Left lung (tissue), 10 donors: ENCODE results near the gene RHOB. TPM values are rescaled to one million over a fixed set of nuclear protein-coding genes. Genes with fewer than 3 reads are reported as not detected.
A peak's percentile ranks its signal among the peaks of the same experiment; 100 is the strongest.

Experiments used
- ATAC-seq: fragments of 200-7000 bp; cut with Tn5 transposase; one replicate; pipeline ENCODE4 v1.9.1; 2020; ENCODE audit warnings: moderate library complexity
- DNase-seq, 4 donors: peaks; one replicate each; pipeline ENCODE4 v3.0.0-alpha.2; 2013 to 2020
- H3K27ac ChIP-seq, 2 donors: fragments of 200-600 bp; sonication (generic) in 1 of 2; one replicate each; pipeline versions ENCODE4 v1.5.0 to v1.8.0; 2020 to 2021
- H3K27me3 ChIP-seq, 2 donors: fragments of 200-600 bp; sonication (generic) in 1 of 2; one replicate each; pipeline versions ENCODE4 v1.5.0 to v1.8.0; 2020 to 2021
- H3K36me3 ChIP-seq, 2 donors: fragments of 200-600 bp; sonication (generic) in 1 of 2; one replicate each; pipeline versions ENCODE4 v1.5.0 to v1.8.0; 2020 to 2021
- H3K4me1 ChIP-seq, 2 donors: fragments of 200-600 bp; one replicate each; pipeline ENCODE4 v1.8.0; 2021
- H3K4me3 ChIP-seq, 2 donors: fragments of 200-600 bp; sonication (generic) in 1 of 2; one replicate each; pipeline versions ENCODE4 v1.5.0 to v1.8.0; 2020 to 2021; ENCODE audit warnings: mild to moderate bottlenecking in 1 of 2
- H3K9me3 ChIP-seq, 2 donors: fragments of 200-600 bp; sonication (generic) in 1 of 2; one replicate each; pipeline versions ENCODE4 v1.5.0 to v1.8.0; 2020 to 2021
- intact Hi-C, 2 donors: fragments of 100-400 bp; cut with DNase I; formaldehyde crosslinking; loops; one replicate each; pipeline versions ENCODE4 v1.11.2 to v1.14.2; 2022
- polyA plus RNA-seq, 6 donors: library from polyadenylated mRNA; unstranded; fragments of 120-200 nt; gene quantifications; one replicate each; pipeline ENCODE4 v1.2.1, GENCODE V29; 2013; ENCODE audit not compliant: insufficient read length in 6 of 6
- total RNA-seq, 2 donors: library from RNA; stranded (reverse); fragmentation: NEBNext Ultra II Directional; extraction: Animal tissue kit (Norgen Biotek cat#: 25700); gene quantifications; one replicate each; pipeline ENCODE4 v1.2.1, GENCODE V29; 2021
- TF ChIP-seq, protein P1 (sequence below), 2 donors: fragments of 200-600 bp; sonication (generic) in 1 of 2; IDR thresholded peaks; one replicate each; pipeline versions ENCODE4 v1.5.0 to v1.8.0; 2021; ENCODE audit warnings: antibody characterized with exemption in 2 of 2
- donor health status: DM: no; HTN: yes; CAD: no.
- donor health status: DM: no; HTN: no; CAD: no.

RHOB gene
- total and polyA plus RNA-seq, 8 donors = 54.0 to 172 (median 101) TPM

DNA sequence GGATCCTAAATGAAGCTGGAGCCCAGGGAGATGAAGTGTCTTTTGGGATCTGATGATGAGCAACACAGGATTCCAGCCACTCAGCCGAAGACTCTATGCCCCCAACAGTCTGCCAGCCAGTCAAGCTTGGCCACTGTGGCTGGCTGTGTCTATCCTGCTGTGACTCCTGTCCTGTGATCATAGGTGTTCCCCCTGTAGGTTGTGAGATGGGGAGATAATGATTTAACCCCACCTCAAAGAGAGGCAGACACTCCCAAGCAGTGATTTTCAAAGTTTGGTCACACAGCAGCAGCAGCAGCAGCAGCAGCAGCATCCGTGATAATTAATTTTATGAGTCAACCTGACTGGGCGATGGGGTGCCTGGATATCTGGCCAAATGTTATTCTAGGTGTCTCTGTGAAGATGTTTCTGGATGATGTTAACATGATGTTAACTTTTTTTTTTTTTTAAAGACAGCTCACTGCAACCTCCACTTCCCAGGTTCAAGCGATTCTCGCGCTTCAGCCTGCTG is 21.4 kb upstream of the RHOB start:
- ATAC-seq (no peak), DNase-seq (no peak)
- Histone ChIP-seq H3K36me3 (no peaks in the 10 kb centered on the region), H3K9me3 (no peaks in the 10 kb centered on the region), H3K27me3 (no peaks in the 10 kb centered on the region), H3K4me1 (peaks cover 20 to 63% of the 10 kb centered on the region in 2 donors), H3K4me3 (no peak overlapping the region), H3K27ac (peak overlapping the region; percentile 76 to 85)
- TF ChIP-seq, protein P1, sequence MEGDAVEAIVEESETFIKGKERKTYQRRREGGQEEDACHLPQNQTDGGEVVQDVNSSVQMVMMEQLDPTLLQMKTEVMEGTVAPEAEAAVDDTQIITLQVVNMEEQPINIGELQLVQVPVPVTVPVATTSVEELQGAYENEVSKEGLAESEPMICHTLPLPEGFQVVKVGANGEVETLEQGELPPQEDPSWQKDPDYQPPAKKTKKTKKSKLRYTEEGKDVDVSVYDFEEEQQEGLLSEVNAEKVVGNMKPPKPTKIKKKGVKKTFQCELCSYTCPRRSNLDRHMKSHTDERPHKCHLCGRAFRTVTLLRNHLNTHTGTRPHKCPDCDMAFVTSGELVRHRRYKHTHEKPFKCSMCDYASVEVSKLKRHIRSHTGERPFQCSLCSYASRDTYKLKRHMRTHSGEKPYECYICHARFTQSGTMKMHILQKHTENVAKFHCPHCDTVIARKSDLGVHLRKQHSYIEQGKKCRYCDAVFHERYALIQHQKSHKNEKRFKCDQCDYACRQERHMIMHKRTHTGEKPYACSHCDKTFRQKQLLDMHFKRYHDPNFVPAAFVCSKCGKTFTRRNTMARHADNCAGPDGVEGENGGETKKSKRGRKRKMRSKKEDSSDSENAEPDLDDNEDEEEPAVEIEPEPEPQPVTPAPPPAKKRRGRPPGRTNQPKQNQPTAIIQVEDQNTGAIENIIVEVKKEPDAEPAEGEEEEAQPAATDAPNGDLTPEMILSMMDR (IDR thresholded peaks at IDR 0.05) = no peak
- intact Hi-C loops = no loop called here

DNA sequence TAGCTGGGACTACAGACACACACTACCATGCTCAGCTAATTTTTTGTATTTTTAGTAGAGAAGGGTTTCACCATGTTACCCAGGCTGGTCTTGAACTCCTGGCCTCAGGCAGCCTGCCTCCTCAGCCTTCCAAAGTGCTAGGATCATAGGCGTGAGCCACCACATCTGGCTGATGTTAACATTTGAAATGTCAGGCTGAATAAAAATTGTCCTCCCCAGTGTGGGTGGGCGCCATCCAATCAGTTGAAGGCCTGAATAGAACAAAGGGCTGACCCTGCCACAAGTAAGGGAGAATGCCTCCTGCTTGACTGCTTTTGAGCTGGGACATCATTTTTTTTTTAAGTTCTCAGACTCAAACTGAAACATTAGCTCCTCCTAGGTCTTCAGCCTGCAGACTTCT is 21.0 kb upstream of the RHOB start:
- intact Hi-C loops = no loop called here

DNA sequence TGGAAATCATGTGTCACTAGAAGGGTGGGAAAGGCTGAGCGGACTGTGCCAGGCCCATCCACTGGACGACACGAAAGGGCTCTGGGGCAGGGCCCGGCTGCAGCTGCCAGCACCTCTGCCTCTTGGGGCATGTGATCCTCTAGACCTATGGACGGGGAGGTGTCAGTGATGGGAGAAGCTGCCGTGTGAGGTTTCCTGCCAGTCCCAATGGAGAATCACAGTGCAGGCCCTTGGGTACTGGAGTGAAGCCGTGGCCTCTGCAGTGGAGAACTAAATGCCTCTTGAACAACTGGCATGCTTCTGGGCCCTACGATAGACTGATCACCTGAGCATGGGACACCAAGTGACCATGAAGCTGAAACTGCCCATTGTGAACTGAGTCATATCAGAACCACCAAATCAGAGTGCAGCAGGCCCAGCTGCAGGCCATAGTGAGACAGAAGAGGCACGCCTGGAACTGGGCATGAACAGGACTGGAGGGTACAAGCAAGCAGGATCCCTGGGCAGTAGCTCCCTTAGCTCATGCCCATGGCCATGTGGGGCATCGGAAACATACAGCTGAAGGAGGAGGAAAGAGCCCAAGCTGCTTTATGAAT is 18.8 kb upstream of the RHOB start:
- DNase-seq (no peak), ATAC-seq (no peak)
- no peaks in the 10 kb centered on the region for H3K36me3 ChIP-seq
- intact Hi-C loops = no loop called here
- no peaks in the 10 kb centered on the region for H3K9me3 ChIP-seq
- no peak overlapping the region for H3K4me3 ChIP-seq
- TF ChIP-seq, protein P1 (IDR thresholded peaks at IDR 0.05) = no peak
- H3K4me1 ChIP-seq = peaks cover 4 to 51% of the 10 kb centered on the region in 2 donors
- no peak overlapping the region for H3K27ac ChIP-seq
- no peaks in the 10 kb centered on the region for H3K27me3 ChIP-seq

More for the DNA sequence above, 21.0 kb upstream of the RHOB start:
- Histone ChIP-seq H3K27me3 (no peaks in the 10 kb centered on the region), H3K4me3 (no peak overlapping the region), H3K9me3 (no peaks in the 10 kb centered on the region), H3K27ac (no peak overlapping the region), H3K36me3 (no peaks in the 10 kb centered on the region), H3K4me1 (peaks cover 20 to 67% of the 10 kb centered on the region in 2 donors)
- ATAC-seq (no peak), DNase-seq (no peak)
- TF ChIP-seq, protein P1 (IDR thresholded peaks at IDR 0.05) = no peak

DNA sequence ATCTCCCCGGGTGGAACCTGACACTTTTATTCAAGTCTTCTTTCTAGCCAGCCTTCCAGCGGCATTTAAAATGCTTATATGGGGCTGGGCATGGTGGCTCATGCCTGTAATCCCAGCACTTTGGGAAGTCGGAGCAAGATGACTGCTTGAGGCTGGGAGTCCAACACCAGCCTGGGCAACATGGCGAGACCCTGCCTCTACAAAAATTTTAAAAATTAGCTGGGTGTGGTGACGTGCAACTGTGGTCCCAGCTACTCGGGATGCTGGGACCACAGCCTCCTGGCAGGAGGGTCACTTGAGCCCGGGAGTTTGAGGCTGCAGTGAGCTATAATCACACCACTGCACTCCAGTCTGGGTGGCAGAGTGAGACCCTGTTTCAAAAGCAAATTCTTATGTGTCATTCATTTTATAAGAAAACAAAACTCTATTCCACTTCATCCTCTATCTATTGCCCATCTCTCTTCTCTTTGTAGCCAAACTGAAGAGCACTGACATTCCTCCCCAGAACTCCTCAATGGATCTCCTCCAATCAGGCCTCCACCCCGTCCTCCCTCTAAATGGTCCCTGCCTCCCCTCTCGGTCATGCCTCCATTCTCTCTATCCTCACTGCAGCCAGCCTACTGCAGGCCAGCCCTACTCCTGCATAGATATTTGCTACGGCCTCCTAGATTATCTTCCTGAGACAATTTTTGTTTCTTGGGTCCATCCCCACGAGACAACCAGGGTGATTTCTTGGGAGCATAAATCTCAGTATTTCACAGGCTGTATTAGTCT is 18.0 kb upstream of the RHOB start:
- intact Hi-C loops = no loop called here
- TF ChIP-seq, protein P1 (IDR thresholded peaks at IDR 0.05) = no peak
- no peaks in the 10 kb centered on the region for H3K27me3 ChIP-seq
- peak overlapping the region in 1 of 2 donors; percentile 42 for H3K27ac ChIP-seq
- H3K36me3 ChIP-seq = no peaks in the 10 kb centered on the region
- H3K9me3 ChIP-seq = no peaks in the 10 kb centered on the region
- H3K4me3 ChIP-seq = no peak overlapping the region
- DNase-seq (no peak), ATAC-seq (no peak)
- peaks cover 4 to 43% of the 10 kb centered on the region in 2 donors for H3K4me1 ChIP-seq

DNA sequence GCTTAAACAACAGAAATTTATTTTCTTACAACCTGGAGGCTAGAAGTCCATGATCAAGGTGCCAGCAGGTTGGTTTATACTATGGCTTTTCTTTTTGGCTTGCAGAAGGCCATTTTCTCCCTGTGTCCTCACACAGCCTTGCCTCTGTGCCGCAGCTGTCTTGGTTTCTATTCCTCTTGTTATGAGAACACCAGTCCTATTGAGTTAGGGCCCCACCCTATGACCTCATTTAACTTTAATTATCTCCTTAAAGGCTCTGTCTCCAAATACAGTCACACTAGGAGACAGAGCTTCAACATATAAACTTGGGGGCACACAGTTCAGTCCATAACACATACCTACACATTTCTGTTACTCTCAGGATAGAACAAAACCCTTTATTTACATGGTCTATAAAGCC is 17.3 kb upstream of the RHOB start:
- peak overlapping the region in 1 of 2 donors; percentile 42 for H3K27ac ChIP-seq
- TF ChIP-seq, protein P1 (IDR thresholded peaks at IDR 0.05) = no peak
- H3K4me3 ChIP-seq = no peak overlapping the region
- ATAC-seq = peak; percentile 63
- H3K27me3 ChIP-seq = no peaks in the 10 kb centered on the region
- no peaks in the 10 kb centered on the region for H3K9me3 ChIP-seq
- H3K36me3 ChIP-seq = no peaks in the 10 kb centered on the region
- intact Hi-C loops = no loop called here
- peak in 1 of 4 donors; percentile 44 for DNase-seq
- H3K4me1 ChIP-seq = peaks cover 4 to 36% of the 10 kb centered on the region in 2 donors
